ENCODE results near the gene PYGO1. TPM values are rescaled to one million over a fixed set of nuclear protein-coding genes. Genes with fewer than 3 reads are reported as not detected.

The PYGO1 gene
- total and polyA plus RNA-seq, 2 of the 4 experiments (the other 2 are of a cell fraction) = 3.0 to 6.6 TPM

- Histone ChIP-seq H4K5ac (ENCODE audit: low read depth, low read length) (no peak overlapping the region), H2BK5ac (ENCODE audit: low read depth, low read length, poor library complexity, severe bottlenecking) (no peak overlapping the region), H2BK120ac (ENCODE audit: low read depth, low read length) (no peak overlapping the region), H4K20me1 (ENCODE audit: insufficient read depth, low read length) (no peaks in the 10 kb centered on the region), H3K4me2 (ENCODE audit: low read depth, low read length) (no peak overlapping the region), H3K9me1 (ENCODE audit: insufficient read depth, low read length) (no peaks in the 10 kb centered on the region), H2BK15ac (ENCODE audit: low read depth, low read length) (no peak overlapping the region), H2AFZ (replicated peaks; ENCODE audit: low read length, poor library complexity) (no peak overlapping the region), H3K14ac (replicated peaks; ENCODE audit: low read depth, low read length) (no peak overlapping the region), H4K91ac (ENCODE audit: insufficient read depth, low read depth, low read length) (no peak overlapping the region), H3K9ac (ENCODE audit: low read depth, low read length) (no peak overlapping the region), H3K27me3 (ENCODE audit: control insufficient read depth, insufficient read depth, low read length) (no peaks in the 10 kb centered on the region), H3K27ac (ENCODE audit: insufficient read depth, low read length) (no peak overlapping the region), H3K23ac (ENCODE audit: low read depth, low read length) (no peak overlapping the region), H3K18ac (ENCODE audit: low read depth, low read length) (no peak overlapping the region), H3K4me1 (ENCODE audit: control insufficient read depth, insufficient read depth, low read length) (no peaks in the 10 kb centered on the region), H3K56ac (ENCODE audit: extremely low read depth, insufficient read depth, low read length) (no peak overlapping the region), H4K8ac (ENCODE audit: low read depth in 2 of 2, low read length in 2 of 2) (no peak overlapping the region), H2AK9ac (replicated peaks; ENCODE audit: low read depth, low read length, poor library complexity) (no peak overlapping the region), H3K79me1 (ENCODE audit: low read depth in 1 of 2, low read length in 2 of 2) (no peaks in the 10 kb centered on the region), H3K4ac (ENCODE audit: low read depth, low read length) (no peak overlapping the region), H2BK20ac (ENCODE audit: low read depth, low read length) (no peak overlapping the region), H3K4me3 (ENCODE audit: insufficient read depth, low read depth, low read length) (no peak overlapping the region), H2AK5ac (ENCODE audit: low read depth, low read length) (no peak overlapping the region), H3K36me3 (ENCODE audit: control insufficient read depth, insufficient read depth, low read length) (no peaks in the 10 kb centered on the region), H3K9me3 (ENCODE audit: control insufficient read depth, insufficient read depth, low read length) (no peaks in the 10 kb centered on the region)
- intact Hi-C loops (cut with micrococcal nuclease) (loop anchor here (10.0 kb wide), 1 partner anchor 280 kb away; no protein-coding TSS in a partner anchor), in situ Hi-C loops (cut with MboI; ENCODE audit: low sequenced_read_pairs) (no loop called here), dilution Hi-C loops (cut with HindIII; ENCODE audit: low sequenced_read_pairs, unreplicated experiment) (no loop called here)
- no peak for DNase-seq
- CTCF ChIA-PET = interaction anchor here (1.6 to 1.9 kb wide), 2 partner anchors 12 to 131 kb away, joined by 4 read pairs; no protein-coding TSS in a partner anchor
- no TSS peak for BruUV-seq (replicated peaks)
- WGBS, 2 experiments (ENCODE audit: extremely low coverage in 2 of 2, insufficient read length in 1 of 2) = 90% methylated on average over 4 of the region's 12 CpGs; no CpG with 5 or more reads in 1 of the 2 experiments
- ATAC-seq (ENCODE audit: low read depth) = no peak
- POLR2A ChIA-PET (ENCODE audit: unreplicated experiment) = interaction anchor here (0.6 kb wide), 1 partner anchor 114 kb away, joined by 7 read pairs; no protein-coding TSS in a partner anchor
- TF ChIP-seq RCOR1 (IDR thresholded peaks at IDR 0.05; ENCODE audit: insufficient replicate concordance, low read length) (no peak), CHD1 (IDR thresholded peaks at IDR 0.05; ENCODE audit: low read depth, low read length) (no peak), MAFK (IDR thresholded peaks at IDR 0.05; ENCODE audit: low read depth, low read length) (no peak), USF2 (IDR thresholded peaks at IDR 0.05; ENCODE audit: low read depth, low read length) (no peak), ELK1 (IDR thresholded peaks at IDR 0.05; ENCODE audit: borderline replicate concordance, low read depth, low read length) (no peak), NFE2L2 (IDR thresholded peaks at IDR 0.05; ENCODE audit: low read depth, low read length) (no peak), MAZ (IDR thresholded peaks at IDR 0.05; ENCODE audit: borderline replicate concordance, low read depth, low read length) (no peak), FOS (IDR thresholded peaks at IDR 0.05; ENCODE audit: low read depth, low read length) (no peak), RAD21 (IDR thresholded peaks at IDR 0.05; ENCODE audit: low read length) (no peak), MXI1 (IDR thresholded peaks at IDR 0.05; ENCODE audit: borderline replicate concordance, low read depth, low read length) (no peak), BHLHE40 (IDR thresholded peaks at IDR 0.05; ENCODE audit: low read depth, low read length) (no peak), CTCF (conservative IDR thresholded peaks at IDR 0.05; ENCODE audit: low read depth, low read length) (no peak), CEBPB (IDR thresholded peaks at IDR 0.05; ENCODE audit: low read depth, low read length) (no peak), POLR2A (IDR thresholded peaks at IDR 0.05; ENCODE audit: low read depth, low read length) (no peak), RFX5 (IDR thresholded peaks at IDR 0.05; ENCODE audit: low read depth, low read length) (no peak), SMC3 (IDR thresholded peaks at IDR 0.05; ENCODE audit: low read depth, low read length) (no peak)
These were observed 73.7 kb downstream of the PYGO1 start for GRCh38 chr15:55514414-55514850.

All from IMR-90 (cell line).